GM12891 (cell line): ENCODE measurements around the gene SLC9A8.

Source experiments
- PAX5 ChIP-seq: IDR thresholded peaks from 2 replicates; pipeline ENCODE4 v1.6.1; 2011; ENCODE audit warnings: low read length, moderate library complexity, mild to moderate bottlenecking; ENCODE audit not compliant: insufficient read depth, severe bottlenecking
- POLR2A ChIP-seq: IDR thresholded peaks from 2 replicates; pipeline ENCODE4 v1.6.1; 2011; ENCODE audit warnings: low read depth, low read length, control low read depth
- TAF1 ChIP-seq: IDR thresholded peaks from 2 replicates; pipeline ENCODE4 v1.6.1; 2011; ENCODE audit warnings: low read depth, low read length, control low read depth

DNA sequence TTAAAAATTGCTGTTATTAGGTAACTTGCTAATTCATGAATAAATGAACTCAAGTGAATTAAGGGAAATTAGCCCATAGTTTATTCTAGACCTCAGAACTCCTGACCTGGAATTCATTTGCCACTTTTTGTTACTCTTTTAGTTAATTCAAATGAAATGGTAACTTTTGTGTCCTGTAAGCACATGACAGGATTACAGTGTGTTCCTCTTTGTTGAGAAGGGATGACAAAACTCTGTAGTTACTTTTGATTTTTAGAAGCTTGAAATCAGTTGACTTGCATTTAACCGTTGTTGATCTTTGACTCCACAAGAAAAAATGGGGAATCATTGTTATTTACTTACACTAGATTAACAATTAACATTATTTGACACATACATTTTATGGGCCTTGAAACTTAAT lies 6.2 kb downstream of the SLC9A8 start:
- TF ChIP-seq POLR2A (no peak), PAX5 (no peak), TAF1 (no peak)
